ENCODE measurements around the gene ID4.

GRCh38 chr6:19835605-19836004 lies 1.6 kb upstream of the ID4 start:
- TF ChIP-seq, protein P1, sequence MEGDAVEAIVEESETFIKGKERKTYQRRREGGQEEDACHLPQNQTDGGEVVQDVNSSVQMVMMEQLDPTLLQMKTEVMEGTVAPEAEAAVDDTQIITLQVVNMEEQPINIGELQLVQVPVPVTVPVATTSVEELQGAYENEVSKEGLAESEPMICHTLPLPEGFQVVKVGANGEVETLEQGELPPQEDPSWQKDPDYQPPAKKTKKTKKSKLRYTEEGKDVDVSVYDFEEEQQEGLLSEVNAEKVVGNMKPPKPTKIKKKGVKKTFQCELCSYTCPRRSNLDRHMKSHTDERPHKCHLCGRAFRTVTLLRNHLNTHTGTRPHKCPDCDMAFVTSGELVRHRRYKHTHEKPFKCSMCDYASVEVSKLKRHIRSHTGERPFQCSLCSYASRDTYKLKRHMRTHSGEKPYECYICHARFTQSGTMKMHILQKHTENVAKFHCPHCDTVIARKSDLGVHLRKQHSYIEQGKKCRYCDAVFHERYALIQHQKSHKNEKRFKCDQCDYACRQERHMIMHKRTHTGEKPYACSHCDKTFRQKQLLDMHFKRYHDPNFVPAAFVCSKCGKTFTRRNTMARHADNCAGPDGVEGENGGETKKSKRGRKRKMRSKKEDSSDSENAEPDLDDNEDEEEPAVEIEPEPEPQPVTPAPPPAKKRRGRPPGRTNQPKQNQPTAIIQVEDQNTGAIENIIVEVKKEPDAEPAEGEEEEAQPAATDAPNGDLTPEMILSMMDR (IDR thresholded peaks at IDR 0.05): no peak
- no peak for TF ChIP-seq POLR2A (IDR thresholded peaks at IDR 0.05)
- no peak for TF ChIP-seq POLR2AphosphoS5 (IDR thresholded peaks at IDR 0.05)

Measured in prostate gland (tissue), 2 donors.